Mucosa of descending colon (tissue), 3 donors: ENCODE measurements around the gene FARP1. TPM values are rescaled to one million over a fixed set of nuclear protein-coding genes. Genes with fewer than 3 reads are reported as not detected.

Experiments
- ATAC-seq: fragments of 200-7000 bp; cut with Tn5 transposase; one replicate; pipeline ENCODE4 v1.9.1; 2020; ENCODE audit warnings: mild to moderate bottlenecking, moderate library complexity
- DNase-seq, 3 donors: peaks; one replicate each; pipeline ENCODE4 v3.0.0-alpha.2; 2020
- H3K36me3 ChIP-seq: fragments of 200-600 bp; one replicate; pipeline ENCODE4 v1.8.0; 2021; ENCODE audit warnings: low read depth, mild to moderate bottlenecking
- H3K4me1 ChIP-seq: fragments of 200-600 bp; one replicate; pipeline ENCODE4 v1.8.0; 2021; ENCODE audit warnings: low read depth, mild to moderate bottlenecking
- H3K4me3 ChIP-seq: fragments of 200-600 bp; one replicate; pipeline ENCODE4 v1.8.0; 2021; ENCODE audit warnings: mild to moderate bottlenecking
- H3K9me3 ChIP-seq: fragments of 200-600 bp; one replicate; pipeline ENCODE4 v1.8.0; 2021; ENCODE audit warnings: mild to moderate bottlenecking
- intact Hi-C, 2 donors: fragments of 100-400 bp; cut with DNase I in 1 of 2; cut with micrococcal nuclease in 1 of 2; formaldehyde crosslinking; loops; one replicate each; pipeline versions ENCODE4 v1.11.0 to v1.11.1; 2022; cut with DNase I, micrococcal nuclease
- total RNA-seq, 3 donors: library from RNA; stranded (reverse); fragmentation: NEBNext Ultra II Directional in 2 of 3; extraction: Animal tissue kit (Norgen Biotek cat#: 25700) in 2 of 3; gene quantifications; one replicate each; pipeline versions ENCODE4 v1.2.1 to v1.2.4, GENCODE V29; 2021 to 2023
- TF ChIP-seq, protein P1 (sequence below): fragments of 200-600 bp; IDR thresholded peaks from one replicate; pipeline ENCODE4 v1.8.0; 2022; ENCODE audit warnings: antibody characterized with exemption, mild to moderate bottlenecking
- donor health status: DM: no; HTN: no; CAD: no; lungs with moderate emphysema.
- donor health status: DM: no; HTN: no; CAD: no.
- donor health status: DM: no; HTN: yes; CAD: no.

The FARP1 gene
- total RNA-seq, 3 donors from 2014 or later, result 44.4 to 111 (median 53.6) TPM

GRCh38 chr13:98428256-98428966, 285.5 kb downstream of the FARP1 start:
- ATAC-seq (no peak), DNase-seq (no peak)
- intact Hi-C loops, result no loop called here
- TF ChIP-seq, protein P1, sequence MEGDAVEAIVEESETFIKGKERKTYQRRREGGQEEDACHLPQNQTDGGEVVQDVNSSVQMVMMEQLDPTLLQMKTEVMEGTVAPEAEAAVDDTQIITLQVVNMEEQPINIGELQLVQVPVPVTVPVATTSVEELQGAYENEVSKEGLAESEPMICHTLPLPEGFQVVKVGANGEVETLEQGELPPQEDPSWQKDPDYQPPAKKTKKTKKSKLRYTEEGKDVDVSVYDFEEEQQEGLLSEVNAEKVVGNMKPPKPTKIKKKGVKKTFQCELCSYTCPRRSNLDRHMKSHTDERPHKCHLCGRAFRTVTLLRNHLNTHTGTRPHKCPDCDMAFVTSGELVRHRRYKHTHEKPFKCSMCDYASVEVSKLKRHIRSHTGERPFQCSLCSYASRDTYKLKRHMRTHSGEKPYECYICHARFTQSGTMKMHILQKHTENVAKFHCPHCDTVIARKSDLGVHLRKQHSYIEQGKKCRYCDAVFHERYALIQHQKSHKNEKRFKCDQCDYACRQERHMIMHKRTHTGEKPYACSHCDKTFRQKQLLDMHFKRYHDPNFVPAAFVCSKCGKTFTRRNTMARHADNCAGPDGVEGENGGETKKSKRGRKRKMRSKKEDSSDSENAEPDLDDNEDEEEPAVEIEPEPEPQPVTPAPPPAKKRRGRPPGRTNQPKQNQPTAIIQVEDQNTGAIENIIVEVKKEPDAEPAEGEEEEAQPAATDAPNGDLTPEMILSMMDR, result no peak
- H3K9me3 ChIP-seq, result no peaks in the 10 kb centered on the region
- H3K36me3 ChIP-seq, result no peaks in the 10 kb centered on the region
- no peak overlapping the region for H3K4me3 ChIP-seq
- H3K4me1 ChIP-seq, result no peaks in the 10 kb centered on the region

GRCh38 chr13:98429081-98429480, 286.2 kb downstream of the FARP1 start:
- Histone ChIP-seq H3K9me3 (no peaks in the 10 kb centered on the region), H3K4me1 (no peaks in the 10 kb centered on the region), H3K36me3 (no peaks in the 10 kb centered on the region), H3K4me3 (no peak overlapping the region)
- ATAC-seq, result no peak
- TF ChIP-seq, protein P1, result no peak
- no peak for DNase-seq
- intact Hi-C loops, result no loop called here

GRCh38 chr13:98429531-98429930, 286.6 kb downstream of the FARP1 start:
- ATAC-seq (no peak), DNase-seq (no peak)
- TF ChIP-seq, protein P1, result no peak
- no peak overlapping the region for H3K4me3 ChIP-seq
- H3K36me3 ChIP-seq, result no peaks in the 10 kb centered on the region
- intact Hi-C loops, result no loop called here
- H3K4me1 ChIP-seq, result no peaks in the 10 kb centered on the region
- H3K9me3 ChIP-seq, result no peaks in the 10 kb centered on the region

DNA sequence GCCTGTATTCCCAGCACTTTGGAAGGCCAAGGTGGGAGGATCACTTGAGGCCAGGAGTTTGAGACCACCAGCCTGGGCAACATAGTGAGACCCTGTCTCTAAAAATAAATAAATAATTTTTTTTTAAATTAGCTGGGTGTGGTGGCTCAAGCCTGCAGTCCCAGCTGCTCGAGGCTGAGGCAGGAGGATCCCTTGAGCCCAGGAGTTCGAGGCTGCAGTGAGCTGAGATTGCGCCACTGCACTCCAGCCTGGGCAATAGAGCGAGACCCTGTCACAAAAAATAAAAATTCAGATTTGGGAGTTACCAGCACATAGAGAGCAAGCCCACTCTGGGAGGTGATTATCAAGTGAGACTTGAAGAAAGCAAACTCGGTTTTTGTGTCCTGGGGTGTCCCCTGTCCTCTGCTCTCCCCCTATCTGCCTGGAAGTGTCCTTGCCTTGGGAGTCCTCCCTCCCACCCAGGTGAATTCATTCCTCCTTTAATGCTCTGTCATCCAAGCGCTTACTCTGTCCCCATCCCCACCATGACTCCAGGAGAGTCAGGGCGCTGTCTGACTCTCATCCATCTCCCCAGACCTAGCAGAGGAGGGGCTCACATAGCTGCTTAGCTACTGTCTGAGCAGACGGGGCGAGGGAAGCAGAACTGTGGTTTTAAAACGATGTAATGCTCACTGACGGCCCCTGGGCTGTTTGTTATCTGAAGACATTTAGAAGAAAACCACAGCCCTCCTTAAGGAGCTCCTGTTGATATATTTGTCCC, 287.3 kb downstream of the FARP1 start:
- ATAC-seq (no peak), DNase-seq (no peak)
- Histone ChIP-seq H3K9me3 (no peaks in the 10 kb centered on the region), H3K36me3 (no peaks in the 10 kb centered on the region), H3K4me3 (no peak overlapping the region), H3K4me1 (no peaks in the 10 kb centered on the region)
- TF ChIP-seq, protein P1, result no peak
- intact Hi-C loops, result no loop called here

- no peak for ATAC-seq
- TF ChIP-seq, protein P1, result no peak
- H3K4me3 ChIP-seq, result no peak overlapping the region
- no peaks in the 10 kb centered on the region for H3K9me3 ChIP-seq
- H3K4me1 ChIP-seq, result no peaks in the 10 kb centered on the region
- H3K36me3 ChIP-seq, result no peaks in the 10 kb centered on the region
- no peak for DNase-seq
- intact Hi-C loops, result no loop called here
Measured at GRCh38 chr13:98432638-98433037, 289.7 kb downstream of the FARP1 start.
